C4-2B (cell line): ENCODE measurements around the gene WDR83.
"Not testable (repeated sequence)": the region's sequence is repeated elsewhere in the genome, so short reads cannot be mapped to it uniquely, and the experiment has no call there.

Source experiments
- H3K27ac ChIP-seq: fragments of 450-650 bp; 2 replicates; pipeline ENCODE4 v1.5.1; 2017
- CTCF ChIP-seq: fragments of 450-650 bp; conservative IDR thresholded peaks from 2 replicates; pipeline ENCODE4 v1.5.1; 2017; ENCODE audit warnings: mild to moderate bottlenecking
- ZFX ChIP-seq: fragments of 450-650 bp; IDR thresholded peaks from 2 replicates; pipeline ENCODE4 v1.6.1; 2017

The WDR83 gene

GRCh38 chr19:12669270-12670158 is 2.9 kb downstream of the WDR83 start:
- peak overlapping the region; percentile 85 for H3K27ac ChIP-seq

GRCh38 chr19:12670159-12670928 is 3.7 kb downstream of the WDR83 start:
- TF ChIP-seq CTCF (no peak), ZFX (no peak)
- H3K27ac ChIP-seq, result peak overlapping the region; percentile 85

More at GRCh38 chr19:12669270-12670158, 2.9 kb downstream of the WDR83 start:
- TF ChIP-seq CTCF (no peak), ZFX (peak; percentile 71; the same call in 1 of the 2 replicates)

GRCh38 chr19:12672744-12673143 is 6.1 kb downstream of the WDR83 start:
- no peak overlapping the region for H3K27ac ChIP-seq
- TF ChIP-seq CTCF (no peak), ZFX (no peak)

- TF ChIP-seq CTCF, result no peak
- no peak for TF ChIP-seq ZFX
- H3K27ac ChIP-seq, result no peak overlapping the region
These were observed 8.8 kb downstream of the WDR83 start for GRCh38 chr19:12675399-12675798.

- no peak overlapping the region for H3K27ac ChIP-seq
- no peak for TF ChIP-seq ZFX
These were observed 9.3 kb downstream of the WDR83 start for GRCh38 chr19:12675940-12676339.

- no peak overlapping the region for H3K27ac ChIP-seq
- TF ChIP-seq CTCF (peak; percentile 93), ZFX (no peak)
These were observed 9.8 kb downstream of the WDR83 start for GRCh38 chr19:12676384-12676792.

- no peak for TF ChIP-seq ZFX
- no peak for TF ChIP-seq CTCF
- no peak overlapping the region for H3K27ac ChIP-seq
These were observed 10.3 kb downstream of the WDR83 start for GRCh38 chr19:12676928-12677327.

GRCh38 chr19:12678039-12678438 is 11.4 kb downstream of the WDR83 start:
- H3K27ac ChIP-seq, result not testable (repeated sequence)
